Measurements from ENCODE around the gene RBMX2. TPM values are rescaled to one million over a fixed set of nuclear protein-coding genes. Genes with fewer than 3 reads are reported as not detected.

RBMX2 gene
- total RNA-seq, 1 experiment from 2014 or later: 33.1 TPM

GRCh38 chrX:130416785-130417184, 15.0 kb downstream of the RBMX2 start:
- intact Hi-C loops (cut with micrococcal nuclease; ENCODE audit: unreplicated experiment): no loop called here
- Histone ChIP-seq H3K36me3 (ENCODE audit: insufficient read depth, low read length, poor library complexity, severe bottlenecking) (peaks cover 3% of the 10 kb centered on the region), H3K9me3 (ENCODE audit: low read depth, low read length, poor library complexity, severe bottlenecking) (no peaks in the 10 kb centered on the region), H3K27ac (ENCODE audit: low read depth, low read length, poor library complexity, severe bottlenecking) (no peak overlapping the region), H3K27me3 (replicated peaks; ENCODE audit: insufficient read depth, low read depth, low read length, poor library complexity) (no peaks in the 10 kb centered on the region), H3K4me1 (ENCODE audit: insufficient read depth, low read length, poor library complexity, severe bottlenecking) (no peaks in the 10 kb centered on the region), H3K4me3 (ENCODE audit: low read depth, low read length, poor library complexity, severe bottlenecking) (no peak overlapping the region)
- ChIA-PET POLR2A (ENCODE audit: low non-redundant PET) (no interaction called here), CTCF (no interaction called here)
- no peak for DNase-seq (ENCODE audit: low spot score)
- no TSS peak for BruUV-seq (replicated peaks)
- TF ChIP-seq EZH2 (IDR thresholded peaks at IDR 0.05; ENCODE audit: borderline replicate concordance, low read depth, low read length, poor library complexity, severe bottlenecking) (no peak), CTCF (conservative IDR thresholded peaks at IDR 0.05; ENCODE audit: low read depth, low read length) (no peak)

GRCh38 chrX:130418066-130418465, 16.3 kb downstream of the RBMX2 start:
- Histone ChIP-seq H3K36me3 (ENCODE audit: insufficient read depth, low read length, poor library complexity, severe bottlenecking) (no peaks in the 10 kb centered on the region), H3K9me3 (ENCODE audit: low read depth, low read length, poor library complexity, severe bottlenecking) (no peaks in the 10 kb centered on the region), H3K4me1 (ENCODE audit: insufficient read depth, low read length, poor library complexity, severe bottlenecking) (no peaks in the 10 kb centered on the region), H3K27ac (ENCODE audit: low read depth, low read length, poor library complexity, severe bottlenecking) (no peak overlapping the region), H3K4me3 (ENCODE audit: low read depth, low read length, poor library complexity, severe bottlenecking) (no peak overlapping the region), H3K27me3 (replicated peaks; ENCODE audit: insufficient read depth, low read depth, low read length, poor library complexity) (no peaks in the 10 kb centered on the region)
- intact Hi-C loops (cut with micrococcal nuclease; ENCODE audit: unreplicated experiment): no loop called here
- ChIA-PET CTCF (no interaction called here), POLR2A (ENCODE audit: low non-redundant PET) (no interaction called here)
- TF ChIP-seq EZH2 (IDR thresholded peaks at IDR 0.05; ENCODE audit: borderline replicate concordance, low read depth, low read length, poor library complexity, severe bottlenecking): no peak
- no peak for TF ChIP-seq CTCF (conservative IDR thresholded peaks at IDR 0.05; ENCODE audit: low read depth, low read length)
- no peak for DNase-seq (ENCODE audit: low spot score)
- no TSS peak for BruUV-seq (replicated peaks)

- CTCF ChIA-PET: no interaction called here
- no TSS peak for BruUV-seq (replicated peaks)
Observed at GRCh38 chrX:130418740-130419139, 17.0 kb downstream of the RBMX2 start.

More at GRCh38 chrX:130418740-130419139, 17.0 kb downstream of the RBMX2 start:
- H3K27ac ChIP-seq (ENCODE audit: low read depth, low read length, poor library complexity, severe bottlenecking): no peak overlapping the region
- no peaks in the 10 kb centered on the region for H3K9me3 ChIP-seq (ENCODE audit: low read depth, low read length, poor library complexity, severe bottlenecking)
- H3K36me3 ChIP-seq (ENCODE audit: insufficient read depth, low read length, poor library complexity, severe bottlenecking): no peaks in the 10 kb centered on the region
- intact Hi-C loops (cut with micrococcal nuclease; ENCODE audit: unreplicated experiment): no loop called here
- DNase-seq (ENCODE audit: low spot score): no peak
- H3K27me3 ChIP-seq (replicated peaks; ENCODE audit: insufficient read depth, low read depth, low read length, poor library complexity): no peaks in the 10 kb centered on the region
- TF ChIP-seq EZH2 (IDR thresholded peaks at IDR 0.05; ENCODE audit: borderline replicate concordance, low read depth, low read length, poor library complexity, severe bottlenecking): no peak
- no peak for TF ChIP-seq CTCF (conservative IDR thresholded peaks at IDR 0.05; ENCODE audit: low read depth, low read length)
- no peak overlapping the region for H3K4me3 ChIP-seq (ENCODE audit: low read depth, low read length, poor library complexity, severe bottlenecking)
- H3K4me1 ChIP-seq (ENCODE audit: insufficient read depth, low read length, poor library complexity, severe bottlenecking): no peaks in the 10 kb centered on the region
- POLR2A ChIA-PET (ENCODE audit: low non-redundant PET): no interaction called here
